GM19193 (cell line): ENCODE data around the gene CPT1B.

Experiments
- POLR2A ChIP-seq: IDR thresholded peaks from 4 replicates; pipeline ENCODE4 v1.6.1; 2011; ENCODE audit not compliant: insufficient read depth, insufficient read length; ENCODE audit errors: extremely low read depth

Gene CPT1B

DNA sequence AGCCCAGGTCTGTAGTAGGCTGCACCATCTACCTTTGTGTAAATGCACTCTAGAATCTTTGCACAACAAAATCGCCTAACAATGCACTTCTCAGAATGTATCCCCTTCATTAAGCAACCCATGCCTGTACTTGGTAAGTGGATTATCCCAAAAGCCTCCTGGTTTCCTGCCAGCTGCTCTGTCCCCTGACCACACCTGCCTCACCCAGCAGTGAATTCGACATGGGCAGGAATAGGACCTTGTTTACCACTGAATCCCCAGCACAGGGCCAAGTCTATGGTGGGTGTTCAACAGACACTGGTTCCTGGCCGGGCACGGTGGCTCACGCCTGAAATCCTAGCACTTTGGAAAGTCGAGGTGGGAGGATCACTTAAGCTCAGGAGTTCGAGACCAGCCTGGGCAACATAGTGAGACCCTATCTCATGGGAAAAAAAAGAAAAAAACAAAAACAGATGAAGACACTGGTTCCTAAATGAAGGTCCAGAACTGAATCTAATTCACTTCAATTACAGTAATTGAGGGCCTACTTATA lies 10.4 kb downstream of the CPT1B start:
- TF ChIP-seq POLR2A = no peak

DNA sequence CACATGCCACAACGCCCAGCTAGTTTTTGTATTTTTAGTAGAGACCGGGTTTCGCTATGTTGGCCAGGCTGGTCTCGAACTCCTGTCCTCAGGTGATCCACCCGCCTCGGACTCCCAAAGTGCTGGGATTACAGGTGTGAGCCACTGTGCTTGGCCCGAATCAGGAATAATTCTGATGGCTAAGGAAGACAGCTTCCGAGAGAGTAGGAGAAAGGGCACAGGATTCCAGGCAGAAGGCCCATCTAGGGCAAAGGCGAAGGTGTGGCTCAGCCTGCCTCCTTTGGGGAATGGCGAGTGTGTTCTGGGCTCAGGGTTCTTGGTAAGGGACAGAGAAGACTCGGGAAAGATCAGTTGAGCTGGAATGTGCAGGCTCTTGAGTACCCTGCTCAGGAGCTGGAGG lies 13.9 kb downstream of the CPT1B start:
- TF ChIP-seq POLR2A = no peak

GRCh38 chr22:50563413-50564160 lies 14.6 kb downstream of the CPT1B start:
- TF ChIP-seq POLR2A = no peak

GRCh38 chr22:50562523-50563412 lies 15.5 kb downstream of the CPT1B start, which contains the start of gene SYCE3:
Gene SYCE3, minus strand, starts transcription at chr22:50562919. Its CDS starts 6,514 bp downstream, at chr22:50556405.
- TF ChIP-seq POLR2A = peak; percentile 62

DNA sequence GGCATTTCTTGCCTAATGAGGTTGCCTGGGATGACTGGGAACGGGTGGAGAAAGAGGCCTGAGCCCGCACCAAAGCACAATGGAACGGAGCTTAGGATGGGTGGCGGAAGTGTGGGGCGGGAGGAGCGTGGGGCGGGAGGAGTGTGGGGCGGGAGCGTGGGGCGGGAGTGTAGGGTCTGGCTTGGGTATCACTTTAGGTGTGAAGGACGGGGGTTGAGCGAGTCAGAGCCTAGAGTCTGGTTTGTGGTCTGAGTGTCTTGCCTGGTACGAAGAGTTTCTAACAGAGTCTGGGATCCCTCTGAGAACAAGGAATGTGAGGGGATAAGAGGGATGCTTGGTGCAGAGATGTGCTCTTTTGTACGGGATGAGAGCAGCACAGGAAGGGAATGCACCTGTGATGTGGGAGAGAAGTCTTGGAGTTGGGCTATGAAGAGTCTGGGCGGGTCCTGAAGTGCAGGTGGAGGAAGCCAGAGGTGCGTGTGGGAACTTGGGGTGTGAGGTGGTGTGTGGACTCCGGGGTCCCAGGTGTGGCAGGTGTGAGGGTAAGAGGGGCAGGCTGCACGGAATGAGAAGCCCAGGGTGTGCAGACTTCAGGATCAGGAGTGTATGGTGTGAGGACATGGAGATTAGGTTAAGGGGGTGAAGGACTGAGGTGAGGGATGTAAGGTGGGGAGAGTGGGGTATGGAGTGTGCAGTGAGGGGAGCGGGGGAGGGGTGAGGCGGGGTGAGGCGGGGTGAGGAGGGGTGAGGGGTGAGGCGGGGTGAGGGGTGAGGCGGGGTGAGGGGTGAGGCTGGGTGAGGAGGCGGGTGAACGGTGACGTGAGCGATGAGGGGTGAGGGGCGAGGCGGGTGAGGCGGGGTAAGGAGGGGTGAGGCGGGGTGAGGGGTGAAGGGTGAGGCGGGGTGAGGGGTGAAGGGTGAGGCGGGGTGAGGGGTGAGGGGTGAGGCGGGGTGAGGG lies 16.5 kb downstream of the CPT1B start:
- TF ChIP-seq POLR2A = no peak

DNA sequence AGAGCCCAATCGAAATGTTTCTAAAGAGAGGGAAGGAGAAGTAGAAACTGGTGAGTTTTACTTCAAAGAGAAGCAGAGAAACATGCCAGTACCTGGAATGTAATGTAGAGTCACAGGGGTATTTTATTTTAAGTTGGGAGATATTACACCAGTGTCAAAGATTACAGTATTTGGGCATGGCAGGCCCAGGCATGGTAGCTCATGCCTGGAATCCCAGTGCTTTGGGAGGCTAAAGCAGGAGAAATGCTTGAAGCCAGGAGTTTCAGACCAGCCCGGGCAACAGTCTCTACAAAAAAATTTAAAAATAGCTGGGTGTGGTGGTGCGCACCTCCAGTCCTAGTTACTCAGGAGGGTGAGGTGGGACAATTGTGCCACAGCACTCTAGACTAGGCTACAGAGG lies 18.2 kb downstream of the CPT1B start:
- no peak for TF ChIP-seq POLR2A

DNA sequence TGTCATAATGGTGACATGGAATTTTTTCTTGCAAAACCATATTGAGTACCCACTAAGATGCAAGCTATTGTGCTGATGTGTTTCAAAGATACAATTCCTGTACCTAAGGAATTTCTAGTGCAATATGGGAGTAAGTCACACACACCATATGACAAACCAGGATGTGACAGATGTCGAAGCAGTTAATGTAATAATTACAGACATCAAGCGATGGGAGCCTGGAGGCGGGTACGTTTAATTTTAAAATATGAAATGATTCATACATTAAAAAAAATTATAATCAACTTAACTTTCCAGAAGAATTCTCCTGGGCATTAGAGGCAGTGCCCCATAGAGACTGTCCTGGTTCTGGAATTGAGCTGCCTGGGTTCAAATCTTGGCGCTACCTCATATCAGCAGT lies 21.5 kb downstream of the CPT1B start:
- no peak for TF ChIP-seq POLR2A

- TF ChIP-seq POLR2A = no peak
Observed at GRCh38 chr22:50553310-50553709, 24.9 kb downstream of the CPT1B start.

- no peak for TF ChIP-seq POLR2A
Observed at GRCh38 chr22:50551160-50551752, 27.0 kb downstream of the CPT1B start.

DNA sequence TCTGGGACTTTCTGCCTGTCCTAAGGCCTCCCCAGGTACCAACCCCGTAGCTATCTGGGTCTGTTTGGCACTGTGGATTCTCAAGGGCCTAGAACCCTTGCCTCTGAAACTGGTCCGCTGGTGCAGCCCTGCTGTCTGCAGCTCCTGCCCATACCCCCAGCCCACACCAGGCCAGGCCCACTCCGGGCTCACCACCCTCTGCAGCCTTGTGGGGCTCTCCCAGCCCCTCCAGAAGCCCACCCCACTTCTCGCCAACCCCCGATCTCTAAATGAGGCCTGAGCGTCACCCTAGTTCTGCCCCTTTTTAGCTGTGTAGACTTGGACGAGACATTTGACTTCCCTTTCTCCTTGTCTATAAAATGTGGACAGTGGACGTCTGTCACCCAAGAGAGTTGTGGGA lies 27.8 kb downstream of the CPT1B start:
- TF ChIP-seq POLR2A = no peak

DNA sequence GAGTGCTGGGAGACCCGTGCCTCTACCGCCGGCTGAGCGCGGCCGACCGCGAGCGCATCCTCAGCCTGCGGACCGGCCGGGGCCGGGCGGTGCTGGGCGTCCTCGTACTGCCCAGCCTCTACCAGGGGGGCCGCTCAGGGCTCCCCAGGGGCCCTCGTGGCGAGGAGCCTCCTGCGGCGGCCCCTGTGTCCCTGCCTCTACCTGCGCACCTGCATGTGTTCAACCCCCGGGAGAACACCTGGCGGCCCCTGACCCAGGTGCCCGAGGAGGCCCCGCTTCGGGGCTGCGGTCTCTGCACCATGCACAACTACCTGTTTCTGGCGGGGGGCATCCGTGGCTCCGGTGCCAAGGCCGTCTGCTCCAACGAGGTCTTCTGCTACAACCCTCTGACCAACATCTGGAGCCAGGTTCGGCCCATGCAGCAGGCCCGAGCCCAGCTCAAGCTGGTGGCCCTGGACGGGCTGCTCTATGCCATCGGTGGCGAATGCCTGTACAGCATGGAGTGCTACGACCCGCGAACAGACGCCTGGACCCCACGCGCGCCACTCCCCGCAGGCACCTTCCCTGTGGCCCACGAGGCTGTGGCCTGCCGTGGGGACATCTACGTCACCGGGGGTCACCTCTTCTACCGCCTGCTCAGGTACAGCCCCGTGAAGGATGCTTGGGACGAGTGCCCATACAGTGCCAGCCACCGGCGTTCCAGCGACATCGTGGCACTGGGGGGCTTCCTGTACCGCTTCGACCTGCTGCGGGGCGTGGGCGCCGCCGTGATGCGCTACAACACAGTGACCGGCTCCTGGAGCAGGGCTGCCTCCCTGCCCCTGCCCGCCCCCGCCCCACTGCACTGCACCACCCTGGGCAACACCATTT lies 29.1 kb downstream of the CPT1B start:
- TF ChIP-seq POLR2A = no peak

DNA sequence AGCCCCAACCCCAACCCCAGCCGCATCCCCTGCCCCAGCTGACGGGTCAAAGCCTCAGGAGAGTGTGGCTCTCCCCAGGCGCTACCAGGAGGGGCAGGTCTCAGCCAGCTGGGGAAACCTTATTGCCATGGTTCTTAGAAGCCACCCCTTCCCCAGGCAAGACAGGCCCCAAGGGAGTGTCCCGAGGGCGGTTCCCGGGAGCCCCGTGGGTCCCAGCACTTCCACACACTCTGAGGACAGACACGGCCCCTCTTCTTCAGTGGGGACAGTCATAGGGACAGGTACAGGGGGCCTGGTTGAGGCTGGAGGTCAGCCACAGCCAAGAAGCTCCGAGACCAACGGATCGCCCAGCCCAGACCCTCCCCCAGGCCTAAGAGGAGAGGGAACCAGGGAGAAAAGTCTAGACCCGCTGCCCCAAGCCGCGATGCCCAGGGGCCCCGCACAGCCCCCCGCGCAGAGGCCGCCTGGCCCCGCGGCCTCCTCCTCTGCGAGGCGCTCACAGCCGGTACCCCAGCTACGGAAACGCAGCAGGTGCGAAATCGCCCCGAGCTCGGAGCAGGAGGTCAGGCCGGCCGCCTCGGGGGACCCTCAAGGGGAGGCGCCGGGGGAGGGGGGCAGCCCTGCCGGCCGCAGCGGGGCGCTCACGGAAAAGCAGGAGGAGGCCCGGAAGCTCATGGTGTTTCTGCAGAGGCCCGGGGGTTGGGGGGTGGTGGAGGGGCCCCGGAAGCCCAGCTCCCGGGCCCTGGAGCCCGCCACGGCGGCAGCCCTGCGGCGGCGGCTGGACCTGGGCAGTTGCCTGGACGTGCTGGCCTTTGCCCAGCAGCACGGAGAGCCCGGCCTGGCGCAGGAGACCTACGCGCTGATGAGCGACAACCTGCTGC lies 29.9 kb downstream of the CPT1B start:
- TF ChIP-seq POLR2A = peak; percentile 71
